HG02678 (cell line): ENCODE data around the gene SULT2B1.

Experiments
- ATAC-seq: cut with Tn5 transposase; IDR thresholded peaks from one replicate; pipeline ENCODE4 v1.9.1; 2021; ENCODE audit warnings: mild to moderate bottlenecking, moderate library complexity; ENCODE audit not compliant: unreplicated experiment

Gene SULT2B1

GRCh38 chr19:48633148-48634035 is 81.4 kb downstream of the SULT2B1 start:
- ATAC-seq, result no peak

GRCh38 chr19:48634036-48634342 is 82.0 kb downstream of the SULT2B1 start:
- ATAC-seq, result no peak

GRCh38 chr19:48634424-48635262 is 82.7 kb downstream of the SULT2B1 start:
- no peak for ATAC-seq

GRCh38 chr19:48635263-48635965 is 83.4 kb downstream of the SULT2B1 start:
- no peak for ATAC-seq

GRCh38 chr19:48635966-48636858 is 84.2 kb downstream of the SULT2B1 start:
- no peak for ATAC-seq

- no peak for ATAC-seq
Observed at GRCh38 chr19:48636859-48637448, 85.0 kb downstream of the SULT2B1 start, which contains the start of gene DBP. Gene DBP (minus strand): TSS chr19:48637379. CDS start chr19:48636994, 385 bp downstream.

GRCh38 chr19:48637449-48637947 is 85.5 kb downstream of the SULT2B1 start:
- ATAC-seq, result peak; percentile 75

- peak; percentile 21 for ATAC-seq
Observed at GRCh38 chr19:48637948-48638830, 86.2 kb downstream of the SULT2B1 start.

- ATAC-seq, result no peak
Observed at GRCh38 chr19:48638831-48639381, 86.9 kb downstream of the SULT2B1 start.

- no peak for ATAC-seq
Observed at GRCh38 chr19:48639483-48640375, 87.8 kb downstream of the SULT2B1 start.

- ATAC-seq, result no peak
Observed at GRCh38 chr19:48641850-48642249, 89.9 kb downstream of the SULT2B1 start.

GRCh38 chr19:48642862-48643261 is 90.9 kb downstream of the SULT2B1 start:
- no peak for ATAC-seq

GRCh38 chr19:48644355-48644754 is 92.4 kb downstream of the SULT2B1 start:
- no peak for ATAC-seq

GRCh38 chr19:48644839-48645619 is 93.1 kb downstream of the SULT2B1 start:
- no peak for ATAC-seq

GRCh38 chr19:48645620-48646000 is 93.6 kb downstream of the SULT2B1 start:
- ATAC-seq, result no peak

GRCh38 chr19:48646001-48646721 is 94.2 kb downstream of the SULT2B1 start, which contains the start of gene CA11:
Gene CA11 (minus strand): TSS chr19:48646187. CDS start chr19:48645632, 555 bp downstream.
- ATAC-seq, result peak; percentile 87
